Activated CD4-positive, alpha-beta T cell treated with anti-CD3 and anti-CD28 coated beads, Interleukin-2, amount 50 U/mL, for 1 hour (primary cell): ENCODE results near the gene MRPS24.

Experiments used
- DNase-seq: peaks from one replicate; pipeline ENCODE4 v3.0.0-alpha.2; 2020

The MRPS24 gene

GRCh38 chr7:43876976-43877745 lies 7.8 kb upstream of the MRPS24 start:
- no peak for DNase-seq

GRCh38 chr7:43876241-43876640 lies 6.9 kb upstream of the MRPS24 start:
- no peak for DNase-seq

- DNase-seq, result no peak
Observed at GRCh38 chr7:43873300-43873699, 4.0 kb upstream of the MRPS24 start.

GRCh38 chr7:43872406-43873110 lies 3.2 kb upstream of the MRPS24 start:
- DNase-seq, result no peak

- no peak for DNase-seq
Observed at GRCh38 chr7:43871064-43871463, 1.7 kb upstream of the MRPS24 start.

GRCh38 chr7:43870316-43870715 lies 999 bp upstream of the MRPS24 start:
- no peak for DNase-seq

GRCh38 chr7:43869867-43870240 lies 537 bp upstream of the MRPS24 start:
- DNase-seq, result no peak

- no peak for DNase-seq
Observed at GRCh38 chr7:43868681-43869005, 674 bp downstream of the MRPS24 start.

- no peak for DNase-seq
Observed at GRCh38 chr7:43868181-43868580, 1.1 kb downstream of the MRPS24 start.

GRCh38 chr7:43865277-43865676 lies 4.0 kb downstream of the MRPS24 start:
- no peak for DNase-seq

GRCh38 chr7:43864126-43864525 lies 5.2 kb downstream of the MRPS24 start:
- DNase-seq, result no peak

GRCh38 chr7:43856996-43857395 lies 12.3 kb downstream of the MRPS24 start:
- DNase-seq, result no peak

- DNase-seq, result no peak
Observed at GRCh38 chr7:43856316-43856715, 13.0 kb downstream of the MRPS24 start.

GRCh38 chr7:43855176-43855575 lies 14.1 kb downstream of the MRPS24 start:
- no peak for DNase-seq

GRCh38 chr7:43851805-43852204 lies 17.5 kb downstream of the MRPS24 start:
- no peak for DNase-seq

GRCh38 chr7:43850348-43851116 lies 18.8 kb downstream of the MRPS24 start:
- DNase-seq, result no peak

GRCh38 chr7:43849047-43849446 lies 20.3 kb downstream of the MRPS24 start:
- no peak for DNase-seq

GRCh38 chr7:43847496-43847895 lies 21.8 kb downstream of the MRPS24 start:
- no peak for DNase-seq

GRCh38 chr7:43844662-43845061 lies 24.7 kb downstream of the MRPS24 start:
- DNase-seq, result no peak

- DNase-seq, result no peak
Observed at GRCh38 chr7:43844257-43844656, 25.1 kb downstream of the MRPS24 start.

GRCh38 chr7:43843296-43843695 lies 26.0 kb downstream of the MRPS24 start:
- DNase-seq, result no peak

- no peak for DNase-seq
Observed at GRCh38 chr7:43838201-43838658, 31.1 kb downstream of the MRPS24 start.

- DNase-seq, result peak; percentile 18
Observed at GRCh38 chr7:43834463-43835251, 34.7 kb downstream of the MRPS24 start.
